Neural crest cell (in vitro differentiated cells): ENCODE results near the gene FLVCR2. TPM values are rescaled to one million over a fixed set of nuclear protein-coding genes. Genes with fewer than 3 reads are reported as not detected.
A peak's percentile ranks its signal among the peaks of the same experiment; 100 is the strongest.

ENCODE experiments used
- DNase-seq: peaks from one replicate; pipeline ENCODE4 v3.0.0; 2021; ENCODE audit warnings: low read depth, mixed read lengths, low spot score
- H3K27ac Mint-ChIP-seq: one replicate; pipeline ENCODE4 v1.8.0; 2021; ENCODE audit warnings: mild to moderate bottlenecking, mixed read lengths; ENCODE audit not compliant: unreplicated experiment
- H3K27me3 Mint-ChIP-seq: 2 replicates; pipeline ENCODE4 v1.8.0; 2021; ENCODE audit warnings: low read depth, mild to moderate bottlenecking, mixed read lengths
- H3K36me3 Mint-ChIP-seq: 2 replicates; pipeline ENCODE4 v1.8.0; 2021; ENCODE audit warnings: low read depth, mild to moderate bottlenecking, mixed read lengths
- H3K4me1 Mint-ChIP-seq: 2 replicates; pipeline ENCODE4 v1.8.0; 2021; ENCODE audit warnings: mixed read lengths
- H3K4me3 Mint-ChIP-seq: one replicate; pipeline ENCODE4 v1.8.0; 2021; ENCODE audit warnings: mild to moderate bottlenecking, mixed read lengths
- H3K9me3 Mint-ChIP-seq: 2 replicates; pipeline ENCODE4 v1.8.0; 2021; ENCODE audit warnings: mixed read lengths
- CTCF ChIP-seq: fragments of 200-600 bp; sonication (generic); conservative IDR thresholded peaks from 2 replicates; pipeline ENCODE4 v1.5.0; 2021; ENCODE audit warnings: antibody characterized with exemption, mild to moderate bottlenecking
- total RNA-seq: library from RNA; stranded (reverse); gene quantifications from 2 replicates; pipeline ENCODE4 v1.2.1, GENCODE V29; 2021

Gene FLVCR2
- total RNA-seq, 1 donor from 2014 or later, result 3.0 TPM

GRCh38 chr14:75554482-75554881 lies 23.9 kb upstream of the FLVCR2 start:
- Mint-ChIP-seq H3K4me1 (no peaks in the 10 kb centered on the region), H3K36me3 (no peaks in the 10 kb centered on the region), H3K9me3 (peaks cover 3% of the 10 kb centered on the region), H3K27ac (no peak overlapping the region), H3K27me3 (peaks cover 13% of the 10 kb centered on the region), H3K4me3 (no peak overlapping the region)
- no peak for DNase-seq
- no peak for TF ChIP-seq CTCF

DNA sequence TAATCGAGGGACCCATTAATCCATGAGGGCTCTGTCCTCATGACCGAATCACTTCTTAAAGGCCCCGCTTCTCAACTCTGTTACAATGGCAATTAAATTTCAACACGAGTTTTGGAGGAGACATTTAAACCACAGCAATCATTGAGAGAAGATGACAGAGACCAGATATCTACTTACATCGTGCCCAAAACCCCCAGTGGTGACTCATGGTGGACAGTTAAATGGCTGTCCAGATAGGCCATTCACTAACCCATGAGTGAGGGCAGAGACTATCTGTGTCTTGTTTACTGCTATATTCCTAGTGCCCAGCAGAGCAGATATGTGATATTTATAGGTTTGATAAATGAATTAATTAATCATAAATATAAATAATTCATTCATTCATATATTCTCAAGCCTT lies 20.0 kb upstream of the FLVCR2 start:
- Mint-ChIP-seq H3K4me1 (no peaks in the 10 kb centered on the region), H3K4me3 (no peak overlapping the region), H3K27me3 (peaks cover 23% of the 10 kb centered on the region), H3K27ac (no peak overlapping the region), H3K9me3 (peaks cover 3% of the 10 kb centered on the region), H3K36me3 (no peaks in the 10 kb centered on the region)
- no peak for TF ChIP-seq CTCF
- DNase-seq, result no peak

GRCh38 chr14:75559045-75559444 lies 19.4 kb upstream of the FLVCR2 start:
- DNase-seq, result no peak
- no peaks in the 10 kb centered on the region for H3K4me1 Mint-ChIP-seq
- no peak overlapping the region for H3K4me3 Mint-ChIP-seq
- no peak overlapping the region for H3K27ac Mint-ChIP-seq
- H3K9me3 Mint-ChIP-seq, result peaks cover 3% of the 10 kb centered on the region
- no peaks in the 10 kb centered on the region for H3K36me3 Mint-ChIP-seq
- TF ChIP-seq CTCF, result no peak
- peaks cover 23% of the 10 kb centered on the region for H3K27me3 Mint-ChIP-seq

GRCh38 chr14:75559451-75560222 lies 18.8 kb upstream of the FLVCR2 start:
- no peak for DNase-seq
- no peak overlapping the region for H3K27ac Mint-ChIP-seq

DNA sequence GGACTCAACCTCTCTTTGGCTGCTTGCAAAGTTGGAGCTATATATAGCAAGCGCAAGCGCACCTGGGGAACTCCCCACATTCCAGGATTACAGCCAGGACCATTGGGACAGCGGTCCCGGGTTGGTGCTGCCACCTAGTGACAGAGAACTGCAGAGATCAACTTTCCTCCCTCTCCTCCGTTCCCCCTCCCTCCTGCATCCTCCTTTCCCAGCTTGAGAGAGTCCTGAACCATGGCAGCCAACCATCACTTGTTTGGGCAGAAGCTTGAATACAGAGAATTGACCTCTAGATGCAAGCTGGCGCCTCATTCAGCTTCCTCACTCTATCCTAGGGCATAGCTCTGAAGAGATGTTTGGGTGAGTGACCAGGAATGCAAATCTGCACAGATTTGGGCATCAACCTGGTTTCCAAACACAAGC lies 17.4 kb upstream of the FLVCR2 start:
- no peak overlapping the region for H3K27ac Mint-ChIP-seq
- peaks cover 35% of the 10 kb centered on the region for H3K27me3 Mint-ChIP-seq

More at GRCh38 chr14:75559451-75560222, 18.8 kb upstream of the FLVCR2 start:
- H3K36me3 Mint-ChIP-seq, result no peaks in the 10 kb centered on the region
- H3K27me3 Mint-ChIP-seq, result peaks cover 27% of the 10 kb centered on the region
- no peak for TF ChIP-seq CTCF
- H3K4me1 Mint-ChIP-seq, result no peaks in the 10 kb centered on the region
- H3K4me3 Mint-ChIP-seq, result no peak overlapping the region
- peaks cover 3% of the 10 kb centered on the region for H3K9me3 Mint-ChIP-seq

More for the DNA sequence above, 17.4 kb upstream of the FLVCR2 start:
- H3K9me3 Mint-ChIP-seq, result peaks cover 3% of the 10 kb centered on the region
- H3K36me3 Mint-ChIP-seq, result no peaks in the 10 kb centered on the region
- DNase-seq, result peak; percentile 71
- TF ChIP-seq CTCF, result peak; percentile 86
- no peak overlapping the region for H3K4me3 Mint-ChIP-seq
- no peaks in the 10 kb centered on the region for H3K4me1 Mint-ChIP-seq
